ENCODE data around the gene SPRR5. TPM values are rescaled to one million over a fixed set of nuclear protein-coding genes. Genes with fewer than 3 reads are reported as not detected.
A peak's percentile ranks its signal among the peaks of the same experiment; 100 is the strongest.

Gene SPRR5
- polyA plus RNA-seq, 6 donors from 2014 or later: not detected

GRCh38 chr1:152924191-152924590, 22.8 kb upstream of the SPRR5 start:
- H3K4me1 Mint-ChIP-seq: no peaks in the 10 kb centered on the region
- H3K27me3 Mint-ChIP-seq: peaks cover 25 to 38% (median 33%) of the 10 kb centered on the region in 3 donors
- no peak for ATAC-seq (ENCODE audit: low read depth in 2 of 2)
- H3K9me3 Mint-ChIP-seq: peaks cover 0 to 5% (median 3%) of the 10 kb centered on the region in 7 donors
- H3K4me3 Mint-ChIP-seq: no peak overlapping the region
- no peaks in the 10 kb centered on the region for H3K36me3 Mint-ChIP-seq
- no peak for DNase-seq
- no peak overlapping the region for H3K27ac Mint-ChIP-seq

- ATAC-seq (ENCODE audit: low read depth in 2 of 2) (no peak), DNase-seq (no peak)
- H3K36me3 Mint-ChIP-seq: no peaks in the 10 kb centered on the region
- H3K27ac Mint-ChIP-seq: no peak overlapping the region
- H3K4me3 Mint-ChIP-seq: no peak overlapping the region
- H3K9me3 Mint-ChIP-seq: peaks cover 0 to 4% (median 3%) of the 10 kb centered on the region in 7 donors
- H3K27me3 Mint-ChIP-seq: peaks cover 25 to 41% (median 29%) of the 10 kb centered on the region in 3 donors
- no peaks in the 10 kb centered on the region for H3K4me1 Mint-ChIP-seq
Measured at GRCh38 chr1:152926091-152926490, 20.9 kb upstream of the SPRR5 start.

- H3K4me3 Mint-ChIP-seq: no peak overlapping the region
- H3K27ac Mint-ChIP-seq: no peak overlapping the region
- H3K27me3 Mint-ChIP-seq: peaks cover 19 to 31% (median 24%) of the 10 kb centered on the region in 3 donors
- DNase-seq: no peak
- no peaks in the 10 kb centered on the region for H3K4me1 Mint-ChIP-seq
- H3K36me3 Mint-ChIP-seq: no peaks in the 10 kb centered on the region
- peaks cover 0 to 4% (median 0%) of the 10 kb centered on the region in 7 donors for H3K9me3 Mint-ChIP-seq
- ATAC-seq (ENCODE audit: low read depth in 2 of 2): no peak
Measured at GRCh38 chr1:152928671-152929070, 18.3 kb upstream of the SPRR5 start.

DNA sequence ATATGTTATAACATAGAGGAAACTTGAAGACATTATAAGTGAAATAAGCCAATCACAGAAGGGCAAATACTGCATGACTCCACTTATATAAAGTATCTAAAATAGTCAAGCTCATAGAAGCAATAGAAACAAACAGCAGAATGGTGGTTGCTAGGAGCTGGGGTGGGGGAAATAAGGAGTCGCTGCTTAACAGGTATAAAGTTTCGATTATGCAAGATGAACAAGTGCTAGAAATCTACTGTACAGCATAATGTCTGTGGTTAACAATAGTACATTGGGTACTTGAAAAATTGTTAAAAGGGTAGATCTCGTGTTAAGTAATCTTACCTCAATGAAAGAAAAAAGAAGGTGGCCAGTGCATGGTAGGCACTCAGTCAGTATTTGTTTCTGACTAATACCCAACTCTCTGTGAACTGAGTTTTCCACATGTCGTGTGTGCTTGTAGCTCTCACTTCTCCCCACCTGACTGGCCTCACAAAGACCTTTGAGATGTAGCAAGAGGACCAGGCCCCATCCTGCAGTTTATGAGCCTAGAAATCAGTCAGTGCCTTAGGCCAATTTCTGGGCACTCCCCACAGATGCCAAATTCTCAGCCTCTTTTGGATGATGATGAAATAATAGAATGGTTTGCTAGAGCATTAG, 14.7 kb upstream of the SPRR5 start:
- no peak for DNase-seq
- H3K9me3 Mint-ChIP-seq: peaks cover 0 to 4% (median 2%) of the 10 kb centered on the region in 7 donors
- no peaks in the 10 kb centered on the region for H3K4me1 Mint-ChIP-seq
- peaks cover 15 to 23% (median 18%) of the 10 kb centered on the region in 3 donors for H3K27me3 Mint-ChIP-seq
- no peak overlapping the region for H3K4me3 Mint-ChIP-seq
- no peak overlapping the region for H3K27ac Mint-ChIP-seq
- no peak for ATAC-seq (ENCODE audit: low read depth in 2 of 2)
- H3K36me3 Mint-ChIP-seq: no peaks in the 10 kb centered on the region

- DNase-seq: no peak
- Mint-ChIP-seq H3K27ac (no peak overlapping the region), H3K4me1 (no peaks in the 10 kb centered on the region), H3K36me3 (no peaks in the 10 kb centered on the region), H3K4me3 (no peak overlapping the region), H3K27me3 (peaks cover 15 to 23% (median 18%) of the 10 kb centered on the region in 3 donors), H3K9me3 (peaks cover 0 to 4% (median 2%) of the 10 kb centered on the region in 7 donors)
- no peak for ATAC-seq (ENCODE audit: low read depth in 2 of 2)
Measured at GRCh38 chr1:152933196-152933595, 13.8 kb upstream of the SPRR5 start.

DNA sequence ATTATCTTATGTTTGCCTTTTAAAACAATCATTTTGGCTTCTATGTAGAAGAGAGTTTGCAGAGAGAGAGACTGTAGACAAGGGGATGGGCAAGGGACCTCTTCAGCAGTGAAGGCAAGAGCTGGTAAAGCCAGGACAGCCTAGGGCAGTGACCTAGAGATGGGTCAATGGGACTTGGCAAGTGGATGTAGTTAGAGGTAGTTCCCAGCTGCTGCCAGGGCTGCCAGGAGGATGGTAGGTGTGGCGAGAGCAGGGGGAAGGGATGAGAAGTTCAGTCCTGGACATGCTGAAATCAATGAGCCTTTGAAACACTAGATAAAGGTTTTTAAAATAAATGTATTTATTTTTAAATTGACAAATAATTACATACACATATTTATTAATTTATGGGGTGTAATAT, 6.4 kb upstream of the SPRR5 start:
- H3K36me3 Mint-ChIP-seq: peaks cover 0 to 8% of the 10 kb centered on the region in 2 donors
- H3K9me3 Mint-ChIP-seq: peaks cover 0 to 6% (median 3%) of the 10 kb centered on the region in 7 donors
- H3K27me3 Mint-ChIP-seq: peaks cover under 1 to 13% (median 8%) of the 10 kb centered on the region in 3 donors
- no peak for DNase-seq
- no peak for ATAC-seq (ENCODE audit: low read depth in 2 of 2)
- no peak overlapping the region for H3K4me3 Mint-ChIP-seq
- H3K27ac Mint-ChIP-seq: no peak overlapping the region
- no peaks in the 10 kb centered on the region for H3K4me1 Mint-ChIP-seq

GRCh38 chr1:152941037-152941711, 5.8 kb upstream of the SPRR5 start:
- peak overlapping the region in 1 of 6 donors; percentile 49 for H3K27ac Mint-ChIP-seq
- no peaks in the 10 kb centered on the region for H3K4me1 Mint-ChIP-seq
- ATAC-seq (ENCODE audit: low read depth in 2 of 2): no peak

DNA sequence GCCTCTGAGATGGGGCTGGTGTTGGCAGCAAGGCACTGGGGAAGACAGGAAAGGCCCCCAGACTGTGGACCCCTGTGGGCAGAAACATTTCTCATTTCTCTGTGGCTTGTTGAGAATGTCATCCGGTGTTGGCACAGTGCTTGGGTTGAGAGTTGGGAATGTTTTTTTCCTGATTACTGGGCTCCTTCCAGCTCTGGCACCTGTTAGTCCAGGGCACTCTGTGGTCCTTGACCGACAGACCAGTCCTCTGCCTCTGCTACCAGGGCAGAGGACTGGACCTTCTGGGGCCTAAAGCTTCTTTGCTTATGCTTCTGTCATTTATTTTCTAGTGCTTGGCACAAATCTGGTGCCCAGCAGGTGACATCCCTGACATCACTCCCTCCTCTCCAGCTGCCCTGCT, 4.8 kb upstream of the SPRR5 start:
- peaks cover under 1 to 21% (median 8%) of the 10 kb centered on the region in 3 donors for H3K27me3 Mint-ChIP-seq

More at GRCh38 chr1:152941037-152941711, 5.8 kb upstream of the SPRR5 start:
- DNase-seq: no peak
- peaks cover 0 to 8% of the 10 kb centered on the region in 2 donors for H3K36me3 Mint-ChIP-seq
- peaks cover 0 to 13% (median 8%) of the 10 kb centered on the region in 3 donors for H3K27me3 Mint-ChIP-seq
- peaks cover 0 to 6% (median 2%) of the 10 kb centered on the region in 7 donors for H3K9me3 Mint-ChIP-seq
- no peak overlapping the region for H3K4me3 Mint-ChIP-seq

GRCh38 chr1:152946248-152946647, 758 bp upstream of the SPRR5 start:
- ATAC-seq (ENCODE audit: low read depth in 2 of 2) (no peak), DNase-seq (no peak)
- Mint-ChIP-seq H3K4me3 (no peak overlapping the region), H3K4me1 (no peaks in the 10 kb centered on the region), H3K36me3 (no peaks in the 10 kb centered on the region), H3K27ac (no peak overlapping the region), H3K9me3 (no peaks in the 10 kb centered on the region), H3K27me3 (peaks cover 11 to 26% (median 13%) of the 10 kb centered on the region in 3 donors)

More for the DNA sequence above, 4.8 kb upstream of the SPRR5 start:
- no peak for ATAC-seq (ENCODE audit: low read depth in 2 of 2)
- H3K4me3 Mint-ChIP-seq: peak overlapping the region in 1 of 8 donors; percentile 57
- H3K4me1 Mint-ChIP-seq: no peaks in the 10 kb centered on the region
- peaks cover 0 to 6% (median 0%) of the 10 kb centered on the region in 7 donors for H3K9me3 Mint-ChIP-seq
- H3K36me3 Mint-ChIP-seq: peaks cover 0 to 8% of the 10 kb centered on the region in 2 donors
- no peak overlapping the region for H3K27ac Mint-ChIP-seq
- no peak for DNase-seq

DNA sequence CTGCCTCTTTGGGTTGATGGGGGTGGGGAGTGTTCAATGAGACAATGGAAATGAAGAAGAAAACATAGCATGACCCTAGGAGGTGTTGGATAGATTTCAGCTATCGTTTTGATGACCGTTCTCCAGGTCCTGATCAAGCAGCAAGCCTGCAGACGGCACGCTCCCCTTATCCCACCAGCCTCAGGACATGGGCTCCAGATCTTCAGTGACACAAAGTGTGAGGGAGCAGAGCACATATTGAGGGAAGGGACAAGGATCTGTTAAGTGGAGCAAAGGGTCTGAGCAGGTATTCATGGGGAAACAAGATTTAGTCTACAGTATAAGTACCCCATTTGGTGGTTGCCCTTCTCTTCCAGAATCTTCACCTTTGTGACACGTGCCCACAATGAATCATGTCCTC, 4.7 kb downstream of the SPRR5 start:
- H3K4me3 Mint-ChIP-seq: no peak overlapping the region
- H3K27me3 Mint-ChIP-seq: peaks cover 16 to 32% (median 23%) of the 10 kb centered on the region in 3 donors
- ATAC-seq (ENCODE audit: low read depth in 2 of 2) (no peak), DNase-seq (no peak)
- H3K27ac Mint-ChIP-seq: no peak overlapping the region
- peaks cover 0 to 3% (median 0%) of the 10 kb centered on the region in 7 donors for H3K9me3 Mint-ChIP-seq
- H3K4me1 Mint-ChIP-seq: no peaks in the 10 kb centered on the region
- no peaks in the 10 kb centered on the region for H3K36me3 Mint-ChIP-seq

DNA sequence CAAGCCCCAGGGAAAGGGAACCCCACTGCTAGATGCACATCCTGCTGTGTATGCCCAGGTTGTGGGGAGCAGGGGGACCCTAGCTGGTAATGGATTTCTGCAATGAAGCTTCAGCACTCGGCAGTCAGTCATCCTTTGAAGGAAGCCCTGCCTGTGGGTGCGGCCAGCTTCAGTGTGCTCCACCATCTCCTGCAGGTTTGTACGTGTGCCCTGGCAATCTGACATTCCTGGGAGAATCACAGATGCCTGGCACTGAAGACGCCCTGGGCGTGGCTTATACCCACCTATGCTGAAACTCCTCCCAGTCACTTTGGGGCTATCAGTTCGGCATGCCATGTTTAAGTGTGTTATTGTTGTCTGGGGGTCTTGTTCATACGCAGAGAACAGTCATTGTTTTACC, 6.8 kb downstream of the SPRR5 start:
- no peaks in the 10 kb centered on the region for H3K4me1 Mint-ChIP-seq
- peaks cover 0 to 4% (median 0%) of the 10 kb centered on the region in 7 donors for H3K9me3 Mint-ChIP-seq
- no peak overlapping the region for H3K27ac Mint-ChIP-seq
- DNase-seq (no peak), ATAC-seq (ENCODE audit: low read depth in 2 of 2) (no peak)
- H3K4me3 Mint-ChIP-seq: no peak overlapping the region
- peaks cover 15 to 32% (median 23%) of the 10 kb centered on the region in 3 donors for H3K27me3 Mint-ChIP-seq
- no peaks in the 10 kb centered on the region for H3K36me3 Mint-ChIP-seq

- Mint-ChIP-seq H3K27me3 (peaks cover 15 to 32% (median 23%) of the 10 kb centered on the region in 3 donors), H3K9me3 (peaks cover 0 to 4% (median 0%) of the 10 kb centered on the region in 7 donors)
Measured at GRCh38 chr1:152954436-152954835, 7.4 kb downstream of the SPRR5 start.

DNA sequence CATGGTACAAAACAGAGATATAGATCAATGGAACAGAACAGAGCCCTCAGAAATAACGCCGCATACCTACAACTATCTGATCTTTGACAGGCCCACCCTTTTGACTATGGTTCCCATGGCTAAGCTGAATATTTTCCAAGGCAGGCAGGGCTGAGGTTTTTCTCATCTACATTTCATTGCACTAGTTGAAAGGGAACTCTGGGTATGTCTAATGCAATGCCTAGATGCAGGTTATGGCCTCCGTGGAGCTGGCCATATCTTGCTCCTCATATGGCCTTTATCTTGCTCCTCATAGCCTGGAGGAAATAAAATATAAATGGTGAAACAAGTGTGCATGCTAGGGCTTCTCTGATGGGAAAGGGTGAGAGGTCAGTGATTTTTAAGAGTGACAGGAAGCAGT, 10.6 kb downstream of the SPRR5 start:
- ATAC-seq (ENCODE audit: low read depth in 2 of 2): no peak
- Mint-ChIP-seq H3K4me1 (peaks cover 10 to 13% (median 11%) of the 10 kb centered on the region in 3 donors), H3K9me3 (peaks cover 0 to 4% (median 0%) of the 10 kb centered on the region in 7 donors), H3K4me3 (no peak overlapping the region), H3K36me3 (no peaks in the 10 kb centered on the region), H3K27ac (no peak overlapping the region), H3K27me3 (peaks cover 16 to 40% (median 21%) of the 10 kb centered on the region in 3 donors)
- DNase-seq: no peak

More at GRCh38 chr1:152954436-152954835, 7.4 kb downstream of the SPRR5 start:
- Mint-ChIP-seq H3K27ac (no peak overlapping the region), H3K4me3 (no peak overlapping the region), H3K36me3 (no peaks in the 10 kb centered on the region), H3K4me1 (no peaks in the 10 kb centered on the region)
- no peak for ATAC-seq (ENCODE audit: low read depth in 2 of 2)
- no peak for DNase-seq

DNA sequence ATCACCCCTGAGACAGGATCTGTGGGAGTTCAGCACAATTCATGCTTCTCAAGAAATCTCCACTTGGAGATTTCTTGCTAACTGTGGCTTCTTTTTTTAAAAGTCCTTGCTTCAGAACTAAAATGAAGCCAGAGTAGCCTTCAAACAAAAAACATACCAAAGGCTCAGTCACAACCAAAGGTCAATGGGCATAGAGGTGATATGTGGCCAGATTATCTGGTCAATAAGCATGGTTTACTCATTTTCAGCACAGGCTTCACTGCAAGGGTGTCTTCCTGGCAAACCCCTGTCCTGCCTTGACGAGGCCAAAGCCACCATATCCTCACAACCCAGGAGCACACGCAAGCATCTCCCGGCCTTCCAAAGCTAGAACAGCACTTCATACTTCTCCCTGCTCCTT, 12.3 kb downstream of the SPRR5 start:
- peaks cover 10 to 13% (median 11%) of the 10 kb centered on the region in 3 donors for H3K4me1 Mint-ChIP-seq
- ATAC-seq (ENCODE audit: low read depth in 2 of 2) (no peak), DNase-seq (no peak)
- H3K27me3 Mint-ChIP-seq: peaks cover 19 to 34% (median 24%) of the 10 kb centered on the region in 3 donors
- no peak overlapping the region for H3K4me3 Mint-ChIP-seq
- H3K27ac Mint-ChIP-seq: no peak overlapping the region
- H3K9me3 Mint-ChIP-seq: peaks cover 0 to 4% (median 0%) of the 10 kb centered on the region in 7 donors
- no peaks in the 10 kb centered on the region for H3K36me3 Mint-ChIP-seq

Data from naive B cell (primary cell).